GM19238 (cell line): ENCODE data around the gene ATP10A.
"Not testable (repeated sequence)": the region's sequence is repeated elsewhere in the genome, so short reads cannot be mapped to it uniquely, and the experiment has no call there.

ENCODE experiments used
- DNase-seq: peaks from one replicate; pipeline ENCODE4 v3.0.0; 2011; ENCODE audit warnings: low spot score; ENCODE audit not compliant: insufficient read length

The ATP10A gene

DNA sequence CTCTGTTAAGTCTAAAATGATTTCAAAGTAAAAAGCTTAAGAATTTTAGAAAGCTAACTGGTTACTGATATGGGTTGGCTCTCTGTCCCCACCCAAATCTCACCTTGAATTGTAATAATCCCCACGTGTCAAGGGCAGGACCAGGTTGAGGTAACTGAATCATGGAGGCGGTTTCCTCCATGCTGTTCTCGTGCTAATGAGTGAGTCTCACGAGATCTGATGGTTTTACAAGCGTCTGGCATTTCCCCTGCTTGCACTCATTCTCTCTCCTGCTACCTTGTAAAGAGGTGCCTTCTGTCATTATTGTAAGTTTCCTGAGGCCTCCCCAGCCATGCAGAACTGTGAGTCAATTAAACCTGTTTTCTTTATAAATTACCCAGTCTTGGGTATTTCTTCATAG, 7.1 kb downstream of the ATP10A start:
- DNase-seq, result not testable (repeated sequence)

DNA sequence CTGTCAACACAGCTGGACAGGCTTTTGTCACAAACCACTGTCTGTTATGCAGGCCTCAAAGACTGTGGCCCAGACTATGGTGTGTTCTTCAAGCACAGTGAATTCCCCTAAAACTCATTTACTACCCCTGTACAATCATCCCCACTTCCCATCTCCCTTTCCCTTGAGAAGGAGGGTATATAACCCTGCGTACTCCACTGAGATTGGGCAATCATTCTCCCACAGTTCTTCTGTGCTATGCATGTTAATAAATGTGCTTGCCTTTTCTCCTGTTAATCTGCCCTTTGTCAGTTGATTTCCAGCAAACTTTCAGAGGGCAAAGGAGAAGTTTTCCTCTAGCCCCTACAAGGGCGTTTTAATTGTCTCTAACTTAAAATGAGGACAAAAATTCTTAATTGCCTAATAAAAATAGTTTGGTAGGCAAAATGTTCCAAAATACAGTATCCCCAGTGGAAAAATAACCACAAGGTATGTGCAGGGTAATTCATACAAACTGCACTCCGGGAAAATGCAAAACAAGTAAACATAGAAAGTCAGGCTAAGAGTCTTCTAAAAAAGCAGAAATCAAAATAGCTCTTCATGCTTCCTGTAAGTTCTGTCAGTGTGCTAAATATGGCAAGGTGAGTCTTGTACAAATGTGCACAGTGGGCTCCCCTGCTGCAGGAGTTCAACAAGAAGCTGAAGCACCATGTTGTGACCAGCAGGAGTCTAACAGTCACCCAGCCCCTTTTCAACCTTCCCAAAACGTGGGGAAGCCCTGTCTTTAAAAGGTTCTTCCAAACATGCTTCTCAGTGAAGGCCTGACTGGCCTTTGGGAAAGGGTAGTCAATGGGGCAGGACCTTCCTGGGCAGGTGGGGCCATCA, 10.2 kb downstream of the ATP10A start:
- DNase-seq, result no peak

DNA sequence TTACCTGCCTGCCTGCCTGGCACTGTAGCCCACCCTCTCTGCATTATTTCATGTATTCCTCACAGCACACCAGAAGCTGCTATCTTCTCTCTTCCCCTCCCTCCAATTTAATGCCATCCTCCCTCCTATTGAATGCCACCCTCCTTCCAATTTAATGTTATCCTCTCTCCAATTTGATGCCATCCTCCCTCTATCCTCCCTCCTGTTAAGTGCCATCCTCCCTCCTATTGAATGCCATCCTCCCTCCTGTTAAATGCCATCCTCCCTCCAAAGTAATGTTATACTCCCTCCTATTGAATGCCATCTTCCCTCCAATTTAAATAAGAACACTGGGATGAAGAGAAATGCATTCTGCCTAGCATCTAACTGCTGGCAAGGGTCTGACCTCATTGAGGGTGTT, 11.1 kb downstream of the ATP10A start:
- DNase-seq, result no peak

DNA sequence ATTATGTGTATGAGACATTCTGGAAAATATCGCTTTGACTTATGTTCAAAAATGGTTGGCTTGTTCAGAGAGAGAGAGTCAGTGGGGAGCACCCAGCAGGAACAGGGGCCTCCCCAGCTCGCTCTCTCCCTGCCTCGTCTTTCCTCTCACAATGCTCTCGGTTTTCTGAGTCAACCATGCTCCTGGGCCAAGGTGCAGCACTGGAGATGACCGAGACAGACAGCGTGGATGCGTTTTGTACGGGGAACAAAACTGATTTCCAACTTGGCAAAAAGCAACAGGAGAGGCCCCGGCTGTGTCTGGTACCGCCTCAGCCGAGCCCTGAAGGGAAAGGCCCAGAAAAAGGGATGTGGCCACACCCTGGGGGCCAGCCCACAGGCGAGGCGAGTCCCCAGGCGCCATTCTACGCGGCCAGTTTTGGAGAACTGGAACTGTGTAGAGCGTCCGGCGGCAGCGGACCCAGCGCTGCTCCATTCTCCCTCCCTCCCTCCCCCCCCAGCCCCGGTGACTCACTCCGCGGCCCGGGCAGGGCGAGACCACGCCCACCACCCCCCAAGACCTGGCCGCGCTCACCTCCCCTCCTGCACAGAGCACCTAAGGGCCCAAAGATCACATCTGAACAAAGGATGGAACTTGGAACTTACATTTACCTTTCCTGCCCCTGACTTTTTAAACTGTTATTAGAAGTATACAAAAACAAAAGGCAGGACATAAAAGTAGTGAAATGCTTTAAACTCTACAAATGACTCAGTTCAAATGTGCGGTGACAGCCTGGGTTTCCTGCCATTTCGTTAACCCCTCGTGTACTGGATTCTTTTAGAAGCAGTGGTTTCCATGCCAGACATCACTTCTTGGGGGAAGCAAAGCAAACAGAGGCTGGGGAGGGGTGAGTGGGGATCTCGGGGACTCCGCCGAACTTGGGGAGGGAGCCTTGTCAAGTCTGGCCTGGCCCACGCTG, 12.7 kb downstream of the ATP10A start:
- DNase-seq, result no peak

DNA sequence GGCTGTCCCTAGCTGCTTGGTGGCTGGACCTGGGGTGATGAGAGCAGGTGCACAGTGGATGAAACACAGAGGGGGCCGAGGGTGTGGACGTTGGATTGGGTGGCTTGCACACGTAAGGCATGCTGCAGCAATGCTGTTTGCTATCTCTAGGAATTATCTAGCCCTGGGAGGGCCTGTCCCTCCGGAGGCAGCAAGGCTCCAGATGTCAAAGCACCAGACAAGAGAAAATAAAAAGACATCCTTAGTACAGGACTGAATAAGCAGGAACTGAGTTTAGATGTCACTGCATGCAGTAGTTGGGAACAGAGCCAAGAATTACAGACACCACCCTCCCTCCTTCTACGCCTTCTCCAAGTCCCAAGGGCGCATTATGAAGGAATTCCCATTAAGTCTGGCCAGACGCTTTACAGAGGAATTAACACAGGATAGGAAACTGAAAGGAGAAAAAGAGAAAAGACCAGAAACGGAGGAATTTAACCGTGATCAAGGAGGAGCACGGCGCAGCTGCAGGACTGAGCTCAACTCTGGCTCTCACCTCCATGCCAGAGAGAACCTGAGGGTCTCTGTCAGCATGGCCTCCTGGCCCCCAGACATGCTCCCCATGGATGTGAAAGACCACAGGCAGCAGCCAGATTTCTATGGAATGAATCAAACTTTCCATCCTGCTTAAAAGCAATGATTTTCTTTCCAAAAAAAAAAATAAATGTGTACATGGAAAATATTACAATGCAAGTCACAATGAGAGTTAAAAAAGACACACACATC, 13.8 kb downstream of the ATP10A start:
- no peak for DNase-seq

DNA sequence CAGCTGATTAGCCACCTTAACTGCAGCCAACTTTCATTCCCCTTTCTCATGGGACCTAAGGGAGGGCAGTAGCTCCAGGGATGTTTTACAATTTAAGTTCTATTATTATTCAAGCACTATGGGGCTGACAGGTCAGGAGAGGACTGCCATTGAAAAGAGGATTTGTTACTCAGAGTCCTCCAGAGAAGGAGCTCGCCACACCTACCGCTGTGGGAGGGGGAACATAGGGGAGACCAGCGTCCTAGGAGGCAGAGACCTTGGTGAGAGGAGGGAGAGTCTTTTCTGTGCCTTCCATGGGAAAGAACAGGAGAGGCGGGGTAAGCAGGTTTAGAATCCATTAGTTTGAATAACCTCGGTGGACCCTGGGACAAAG, 14.4 kb downstream of the ATP10A start:
- no peak for DNase-seq

DNA sequence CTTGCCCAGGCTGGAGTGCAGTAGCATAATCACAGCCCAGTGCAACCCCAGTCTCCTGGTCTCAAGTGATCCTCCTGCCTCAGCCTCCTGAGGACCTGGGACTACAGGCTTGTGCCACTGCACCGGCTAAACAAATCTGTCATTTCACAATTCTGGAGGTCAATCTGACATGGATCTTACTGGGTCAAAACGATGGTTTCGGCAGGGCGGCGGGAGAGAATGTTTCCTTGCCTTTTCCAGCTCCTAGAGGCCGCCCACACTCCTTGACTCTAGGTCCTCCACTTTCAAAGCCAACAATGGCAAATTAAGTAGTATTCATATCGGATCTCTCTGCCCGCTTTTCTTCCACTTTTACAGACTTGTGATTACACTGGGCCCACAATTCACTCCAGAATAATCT, 14.8 kb downstream of the ATP10A start:
- no peak for DNase-seq

DNA sequence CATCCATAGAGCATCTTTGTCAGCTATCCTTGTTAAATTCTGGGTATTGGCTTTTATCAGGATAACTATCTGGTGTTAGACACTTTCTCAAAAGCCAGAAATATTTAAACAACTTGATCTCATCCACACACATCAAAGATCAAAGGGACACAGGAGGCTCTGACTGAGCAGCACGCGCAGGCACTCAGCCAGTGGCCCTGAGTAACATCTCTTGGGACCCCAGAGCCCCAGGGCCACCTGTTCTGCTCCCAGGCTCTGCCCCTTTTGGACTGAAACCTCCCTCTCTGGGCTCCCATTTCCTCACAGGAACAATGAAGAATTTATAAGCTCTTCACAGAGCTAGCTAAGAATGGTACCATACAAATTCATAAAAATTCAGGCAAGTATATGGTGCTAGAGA, 16.1 kb downstream of the ATP10A start:
- no peak for DNase-seq

DNA sequence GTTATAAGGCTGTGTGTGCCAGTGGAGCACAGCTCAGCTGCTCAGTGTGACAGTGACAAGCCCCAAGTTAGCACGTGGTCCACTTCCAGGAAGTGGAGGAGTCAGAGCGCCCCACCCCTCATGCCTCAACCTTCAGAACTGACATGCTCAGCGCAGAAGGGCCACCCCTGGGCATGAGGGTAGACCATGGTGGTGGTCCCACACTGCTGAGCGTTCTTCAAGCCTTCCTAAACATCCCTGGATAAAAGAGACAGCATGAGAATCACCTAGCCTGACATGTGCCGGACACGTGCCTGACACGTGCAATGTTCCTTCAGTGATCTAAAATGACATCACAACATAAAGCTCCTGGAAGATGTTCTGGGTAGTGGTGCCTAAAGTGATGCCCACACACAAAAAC, 16.8 kb downstream of the ATP10A start:
- no peak for DNase-seq

DNA sequence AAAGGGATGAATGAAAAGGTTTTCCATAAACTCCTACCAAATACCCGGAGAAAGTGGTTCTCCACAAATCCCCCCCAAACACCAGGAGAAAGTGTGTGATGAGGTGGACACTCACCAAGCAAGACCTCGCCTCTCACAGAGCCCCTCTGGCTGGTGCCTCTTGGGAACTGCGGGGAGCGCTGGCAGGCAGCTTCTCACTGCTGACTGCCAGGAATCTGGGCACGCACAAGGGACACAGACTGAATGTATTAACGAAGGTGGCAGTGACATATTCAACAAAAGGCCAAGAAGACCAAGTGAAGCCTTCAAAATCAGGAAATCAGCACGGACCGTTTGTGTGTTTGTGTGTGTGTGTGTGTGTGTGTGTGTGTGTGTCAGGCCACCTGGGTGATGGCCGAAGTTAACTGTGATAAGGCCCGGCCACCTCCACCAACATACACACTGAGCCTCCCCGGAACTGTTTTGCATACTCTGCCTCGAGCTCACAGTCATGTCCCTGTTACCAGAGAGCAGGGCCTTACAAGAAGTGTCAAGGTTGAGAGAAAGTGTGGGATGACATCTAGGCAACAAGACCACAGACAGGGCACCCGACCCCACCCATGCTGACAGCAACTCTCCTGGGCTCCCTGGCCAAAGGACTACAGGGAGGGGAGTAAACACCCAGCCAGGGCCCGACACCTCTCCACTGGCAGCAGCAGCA, 18.0 kb downstream of the ATP10A start:
- DNase-seq, result no peak

DNA sequence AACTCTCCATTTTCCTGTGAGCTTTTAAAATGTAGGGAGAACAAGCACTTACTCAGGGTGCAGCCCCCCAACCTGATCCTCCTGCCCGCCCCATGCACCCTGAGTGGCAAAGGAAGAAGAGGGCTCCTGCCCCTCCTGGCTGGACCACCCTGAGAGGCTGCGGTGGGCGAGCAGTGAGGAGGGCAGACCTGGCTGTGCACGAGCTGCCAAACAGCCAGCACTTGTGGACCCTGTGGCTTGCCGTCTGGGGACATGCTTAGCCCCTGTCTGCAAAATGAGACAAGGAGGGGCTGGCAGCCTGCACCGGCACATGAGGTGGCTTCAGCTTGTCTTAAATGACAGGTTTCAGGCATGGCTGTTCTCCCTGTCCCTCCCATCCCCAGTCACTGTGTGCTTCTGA, 18.6 kb downstream of the ATP10A start:
- DNase-seq, result no peak

DNA sequence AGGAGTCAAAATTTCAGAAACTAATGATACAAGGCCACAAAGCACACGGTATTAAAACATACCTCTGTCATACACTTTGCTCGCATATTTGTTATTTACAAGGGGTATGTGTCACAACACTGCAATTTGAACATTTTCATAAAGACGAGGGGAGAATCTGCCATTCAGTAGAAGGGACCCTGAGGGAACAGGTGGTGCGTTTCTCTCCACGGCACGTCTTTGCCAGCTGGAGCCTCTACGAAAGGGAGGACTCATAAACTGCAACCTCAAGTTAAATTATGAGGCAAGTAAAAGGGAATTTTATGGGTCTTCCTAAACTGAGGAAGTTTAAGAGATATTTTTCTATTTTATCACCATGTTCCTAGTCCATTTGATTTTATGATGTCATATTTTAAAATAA, 19.1 kb downstream of the ATP10A start:
- DNase-seq, result no peak

DNA sequence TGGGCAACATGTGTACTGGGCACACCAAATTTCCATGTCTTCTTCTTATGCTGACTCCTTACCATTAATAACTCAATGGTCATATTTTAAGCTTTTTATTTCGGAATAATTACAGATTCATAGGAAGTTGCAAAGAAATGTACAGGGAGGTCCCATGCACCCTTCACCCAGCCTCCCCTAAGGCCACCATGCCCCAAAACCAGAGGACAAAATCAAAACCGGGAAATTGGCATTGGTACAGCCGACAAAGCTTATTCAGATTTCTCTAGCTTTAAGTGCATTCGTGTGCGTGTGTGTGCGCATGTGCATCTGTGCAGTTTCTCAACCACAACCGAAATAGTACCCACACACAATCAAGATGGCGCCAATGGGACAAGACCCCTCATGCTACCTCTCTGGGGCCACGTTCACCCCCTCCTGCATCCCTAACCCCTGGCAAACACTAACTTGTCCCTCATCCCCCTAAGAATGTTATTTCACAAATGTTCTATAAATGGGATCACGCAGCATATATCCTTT, 23.4 kb downstream of the ATP10A start:
- DNase-seq, result no peak

DNA sequence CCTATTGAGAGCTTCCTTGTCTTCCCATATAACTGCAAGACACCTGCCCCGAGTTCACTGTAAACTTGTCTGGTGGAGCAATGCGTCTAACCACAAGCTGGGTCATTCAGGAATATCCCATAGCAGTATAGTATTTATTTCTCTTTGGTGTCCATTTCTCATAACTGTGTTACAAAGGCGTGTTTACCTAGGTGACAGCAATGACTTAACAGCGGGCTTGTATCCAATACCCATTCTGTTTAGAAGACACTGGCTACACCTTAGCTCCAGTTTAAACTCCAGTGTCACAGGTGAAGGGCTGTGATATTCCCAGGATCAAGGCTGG, 24.3 kb downstream of the ATP10A start:
- no peak for DNase-seq

DNA sequence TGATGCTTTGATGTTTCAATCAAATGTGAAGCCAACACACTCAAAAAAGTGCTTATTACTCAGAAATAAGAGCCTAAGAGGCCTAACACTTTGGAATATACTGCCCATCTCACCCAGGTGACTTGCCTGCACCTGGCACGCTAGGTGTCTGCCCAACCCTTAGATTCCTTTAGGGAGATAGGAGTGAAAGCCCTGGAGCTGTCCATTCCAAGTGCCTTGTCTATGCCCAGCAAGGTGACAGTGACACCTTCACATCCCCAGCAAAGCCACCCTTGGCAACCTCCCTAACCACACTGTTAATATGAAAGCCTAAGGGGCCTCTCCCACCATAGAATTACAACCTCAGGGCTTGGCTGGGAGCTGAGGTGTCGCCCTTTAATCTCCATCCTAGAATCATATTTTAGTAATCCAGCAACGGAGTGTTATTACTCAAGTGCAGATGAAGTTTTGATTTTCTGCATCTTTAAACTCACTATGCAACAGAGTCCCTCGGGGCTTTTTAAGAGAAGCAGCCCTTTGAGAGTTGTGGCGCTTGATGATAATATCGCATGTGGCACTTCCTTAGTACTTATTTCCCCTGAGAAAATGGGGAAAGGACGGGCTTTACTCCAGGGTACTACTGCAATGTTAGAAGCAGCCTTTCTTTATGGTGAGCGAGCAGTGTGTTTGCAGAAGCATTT, 24.8 kb downstream of the ATP10A start:
- DNase-seq, result no peak

DNA sequence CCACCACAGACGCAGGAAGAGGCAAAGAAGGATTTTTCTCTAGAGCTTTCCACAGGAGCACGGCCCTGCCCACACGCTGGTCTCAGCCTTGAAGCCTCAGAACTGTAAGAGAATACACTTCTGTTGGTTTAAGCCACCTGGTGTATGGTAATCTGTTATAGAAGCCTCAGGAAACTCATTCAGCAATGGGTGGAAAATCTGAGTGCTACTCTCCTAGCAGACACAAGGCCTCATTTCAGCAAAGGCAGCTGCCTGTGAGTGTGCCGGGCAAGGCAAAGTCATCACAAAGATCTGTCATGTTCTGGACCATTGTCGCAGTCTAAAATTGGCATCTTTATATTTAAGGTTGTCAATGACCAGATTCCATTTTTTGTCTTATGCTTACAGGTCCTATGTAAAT, 31.0 kb downstream of the ATP10A start:
- DNase-seq, result no peak

DNA sequence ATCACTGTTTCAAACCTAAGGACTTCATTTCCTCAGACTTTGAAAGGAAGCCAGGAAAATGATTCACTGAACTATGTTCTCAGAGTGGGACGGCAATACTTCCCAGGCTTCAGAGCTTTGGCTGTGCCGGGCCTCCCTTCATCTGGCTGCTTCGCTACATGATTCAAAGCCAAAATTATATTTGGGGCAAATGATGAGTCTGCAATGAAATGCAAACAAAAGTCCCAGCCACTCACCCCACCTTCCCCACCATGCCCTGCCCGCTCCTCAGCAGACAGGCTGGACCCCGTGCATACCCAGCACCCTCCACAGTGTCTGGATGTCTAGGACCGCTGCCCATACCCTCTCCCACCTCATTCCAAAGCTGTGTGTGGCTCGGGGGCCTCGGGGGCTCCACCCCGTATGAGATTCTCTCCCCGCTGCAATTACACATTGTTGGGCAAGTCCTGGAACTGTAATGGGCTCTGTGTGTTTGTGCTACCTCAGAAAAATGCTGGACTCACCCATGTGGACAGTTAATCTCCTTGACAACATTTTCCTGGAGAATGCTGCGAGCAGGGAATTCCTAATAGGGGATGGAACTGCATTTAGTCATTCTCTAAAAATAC, 32.2 kb downstream of the ATP10A start:
- DNase-seq, result no peak

DNA sequence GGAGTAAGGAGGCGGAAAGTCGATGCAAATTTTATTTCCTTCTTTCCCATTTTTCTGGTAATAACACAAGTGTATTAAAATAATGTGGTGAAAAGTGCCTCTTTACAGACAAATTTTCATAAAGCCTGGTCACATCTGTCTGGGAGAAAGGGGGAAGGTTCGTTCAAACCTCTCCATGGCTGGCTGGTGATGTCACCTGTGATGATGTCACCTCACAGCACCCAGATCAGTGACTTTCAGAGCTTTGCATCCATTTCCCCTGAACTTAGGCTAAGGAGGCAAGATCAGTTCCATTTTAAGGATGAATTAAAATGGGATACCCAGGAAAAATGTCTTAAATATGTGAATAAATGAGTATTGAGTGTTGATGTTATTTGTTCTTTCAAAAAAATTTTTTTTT, 34.1 kb downstream of the ATP10A start:
- no peak for DNase-seq

DNA sequence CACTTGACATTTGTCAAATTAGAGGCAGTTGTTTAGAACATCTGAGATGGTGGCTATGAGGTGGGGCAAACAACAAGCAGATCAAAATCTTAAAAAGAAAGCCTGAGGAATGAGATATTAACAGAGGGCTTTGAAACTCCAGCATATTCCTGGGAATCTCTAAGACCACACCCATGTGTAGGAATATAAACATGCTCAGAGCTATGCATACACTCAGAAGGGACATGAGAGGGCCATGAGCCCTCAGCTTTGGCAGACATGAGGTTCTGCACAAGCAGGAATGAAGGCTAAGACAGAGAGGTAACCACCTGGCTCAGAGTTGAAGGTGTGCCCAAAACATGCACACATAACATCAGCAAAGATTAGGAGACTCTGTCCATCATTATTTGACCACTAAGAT, 37.9 kb downstream of the ATP10A start:
- no peak for DNase-seq

DNA sequence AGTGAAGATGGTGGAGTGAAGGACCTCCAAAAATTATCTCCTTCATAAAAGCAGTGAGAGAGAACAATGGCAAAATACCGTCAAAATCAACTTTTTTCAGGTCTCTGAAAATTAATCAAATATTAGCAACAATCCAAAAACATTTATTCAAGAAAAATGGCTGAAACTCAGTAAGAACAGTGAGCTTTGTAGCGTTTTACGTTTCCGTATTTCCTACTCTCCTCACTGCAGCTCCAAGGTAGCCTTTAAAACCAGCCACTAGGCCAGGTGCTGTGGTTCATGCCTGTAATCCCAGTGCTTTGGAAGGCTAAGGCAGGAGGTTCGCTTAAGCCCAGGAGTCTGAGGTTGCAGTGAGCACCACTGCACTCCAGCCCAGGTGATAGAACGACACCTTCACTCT, 38.5 kb downstream of the ATP10A start:
- DNase-seq, result no peak
